NCI-H446 (cell line): ENCODE data around the gene ZNF438.
A peak's percentile ranks its signal among the peaks of the same experiment; 100 is the strongest.
"Not testable (repeated sequence)": the region's sequence is repeated elsewhere in the genome, so short reads cannot be mapped to it uniquely, and the experiment has no call there.

ENCODE experiments used
- DNase-seq, 2 experiments: peaks; one replicate each; lab custom pipeline; 2025; lab: John Stamatoyannopoulos, UW

ZNF438 gene

DNA sequence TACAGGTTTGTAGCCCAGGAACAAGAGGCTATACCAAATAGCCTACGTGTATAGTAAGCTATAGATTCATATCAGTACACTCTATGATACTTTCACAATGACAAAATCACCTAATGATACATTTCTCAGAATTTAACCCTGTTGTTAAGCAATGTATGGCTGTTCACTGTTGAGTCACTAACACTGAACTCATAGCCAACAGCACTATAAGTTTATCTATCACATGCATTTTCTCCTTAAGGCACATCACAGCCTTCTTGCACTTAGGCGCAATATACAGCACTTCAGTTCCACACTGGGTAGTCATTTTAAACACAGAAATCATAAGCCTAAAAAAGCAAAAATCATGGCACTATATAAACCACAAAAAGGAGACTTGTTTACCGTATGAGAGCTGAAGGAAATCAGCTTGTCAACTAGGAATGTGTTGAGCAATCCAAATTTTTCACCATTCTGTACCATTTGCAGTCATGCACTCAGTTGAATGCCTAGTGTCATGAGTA, 45.6 kb downstream of the ZNF438 start:
- no peak for DNase-seq

DNA sequence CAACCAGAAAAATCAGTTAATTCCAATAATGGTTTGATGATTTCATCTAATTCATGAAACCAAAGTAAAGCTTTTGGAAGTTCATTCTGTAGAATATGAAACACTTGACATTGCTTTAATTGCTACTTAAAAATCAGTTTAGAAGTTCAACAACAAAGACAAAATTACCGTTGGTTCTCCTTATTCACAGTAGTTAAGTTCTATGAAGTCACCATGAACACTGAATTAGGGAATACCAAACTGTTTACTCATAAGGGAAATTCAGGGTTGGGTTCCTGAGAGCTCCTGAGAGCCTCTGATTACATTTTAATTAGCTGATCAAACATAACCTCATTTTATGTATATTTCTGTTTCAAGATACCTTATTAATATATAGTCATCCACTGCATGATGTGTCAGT, 46.2 kb downstream of the ZNF438 start:
- DNase-seq = no peak

DNA sequence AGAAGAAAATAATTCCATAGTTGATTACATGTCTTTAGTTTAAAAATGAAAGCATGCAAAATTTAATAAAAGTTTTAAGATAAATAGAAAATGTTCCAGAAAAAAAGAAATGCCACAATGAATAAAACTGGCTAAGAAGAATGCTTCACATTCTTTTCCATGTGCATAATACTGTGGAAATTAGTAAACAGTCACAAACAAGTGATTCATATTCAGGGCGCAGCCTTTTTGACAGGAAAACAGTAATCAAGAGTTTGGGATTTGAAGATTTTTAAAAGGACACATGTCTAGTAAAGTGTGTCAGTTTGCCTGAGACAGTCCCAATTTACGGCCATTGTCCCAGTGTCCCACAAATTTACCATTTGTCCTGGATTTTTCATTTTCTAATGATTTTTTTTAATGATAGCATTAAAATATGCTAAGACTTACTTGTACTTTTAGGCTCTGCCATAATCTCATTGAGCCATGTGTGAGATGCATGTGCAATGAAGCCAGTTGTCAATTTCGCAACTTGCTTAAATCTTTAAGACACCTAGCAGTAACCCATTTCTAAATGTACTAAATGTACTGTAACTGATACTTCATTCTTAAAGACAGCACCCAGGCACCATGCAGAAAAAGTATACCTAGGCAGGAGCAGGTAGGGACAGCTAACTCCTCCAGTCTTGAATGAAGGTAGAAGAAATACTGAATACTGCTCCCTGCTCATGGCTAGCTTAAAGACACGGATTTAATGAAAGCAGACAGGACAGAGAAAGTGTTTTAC, 46.9 kb downstream of the ZNF438 start:
- DNase-seq = no peak

DNA sequence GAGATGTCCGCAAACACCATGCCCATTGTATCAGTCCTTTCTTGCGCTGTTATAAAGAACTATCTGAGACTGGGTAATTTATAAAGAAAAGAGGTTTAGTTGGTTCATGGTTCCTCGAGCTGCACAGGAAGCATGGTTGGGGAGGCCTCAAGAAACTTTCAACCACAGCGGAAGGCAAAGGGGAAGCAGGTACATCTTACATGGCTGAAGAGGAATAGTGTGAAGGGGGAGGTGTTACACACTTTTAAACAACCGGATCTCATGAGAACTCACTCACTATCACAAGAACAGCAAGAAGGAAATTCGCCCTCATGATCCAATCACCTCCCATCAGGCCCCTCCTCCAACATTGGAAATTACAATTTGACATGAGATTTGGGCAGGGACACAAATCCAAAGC, 48.5 kb downstream of the ZNF438 start:
- not testable (repeated sequence) for DNase-seq

DNA sequence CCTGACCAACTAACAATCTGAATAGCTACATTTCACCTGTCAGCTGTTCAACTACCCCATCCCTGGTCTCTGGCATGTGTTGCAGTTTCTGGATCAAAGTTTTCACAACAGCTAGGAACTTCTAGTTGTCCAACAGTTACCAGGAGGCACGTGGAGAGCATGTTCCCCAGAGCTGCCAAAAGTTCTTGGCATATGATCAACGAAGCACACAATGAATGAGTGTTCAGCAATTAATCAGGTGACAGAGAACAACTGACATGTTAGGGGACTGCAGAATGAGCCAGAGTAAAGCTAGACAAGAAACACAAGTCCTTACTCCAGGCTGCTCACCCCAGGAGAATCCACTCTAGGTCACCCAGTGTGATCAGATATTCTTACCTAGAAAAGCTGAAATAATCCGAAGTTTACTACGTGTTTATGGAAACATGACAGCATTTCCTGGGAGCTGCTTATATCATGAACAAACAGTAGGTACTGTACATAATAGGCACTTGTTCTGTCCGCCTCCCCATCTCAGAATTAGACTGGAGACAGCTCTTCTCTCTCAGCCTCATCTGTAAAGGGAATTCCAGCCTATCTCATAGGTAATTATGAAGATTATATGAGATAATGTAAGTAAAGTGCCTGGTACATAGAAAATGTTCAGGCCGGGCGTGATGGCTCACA, 50.6 kb downstream of the ZNF438 start:
- DNase-seq = peak; percentile 54 to 86

DNA sequence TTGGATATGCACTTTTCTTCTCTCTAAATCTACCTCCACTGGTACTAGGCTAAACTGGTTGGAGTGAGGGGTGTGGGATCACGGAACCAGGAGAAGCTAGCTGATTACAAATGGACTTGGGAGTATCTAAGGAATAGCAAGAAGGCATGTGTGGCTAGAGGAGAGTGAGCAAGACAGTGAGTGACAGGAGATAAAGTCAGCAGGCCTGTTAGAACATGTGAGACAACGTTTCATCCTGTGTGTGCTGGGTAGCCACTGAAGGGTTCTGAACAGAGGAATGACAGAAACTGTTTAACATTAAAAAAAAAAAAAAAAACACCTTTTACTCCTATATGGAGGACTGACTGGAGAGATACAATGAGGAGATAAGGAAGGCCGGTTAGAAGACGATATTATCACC, 51.7 kb downstream of the ZNF438 start:
- DNase-seq = no peak

DNA sequence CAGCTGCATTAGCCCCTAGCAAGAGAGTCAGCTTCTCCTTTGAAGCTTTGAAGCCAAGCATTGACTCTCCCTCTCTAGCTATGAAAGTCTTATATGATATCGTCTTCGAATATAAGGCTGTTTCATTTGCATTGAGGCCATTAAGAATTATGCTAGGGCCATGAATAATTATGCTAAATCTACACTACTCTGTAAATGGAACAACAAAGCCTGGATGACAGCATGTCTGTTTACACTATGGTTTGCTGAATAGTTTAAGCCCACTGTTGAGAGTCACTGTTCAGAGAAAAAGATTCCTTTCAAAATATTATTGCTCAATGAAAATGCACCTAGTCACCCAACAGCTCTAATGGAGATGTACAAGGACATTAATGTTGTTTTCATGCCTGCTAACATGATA, 52.8 kb downstream of the ZNF438 start:
- no peak for DNase-seq

DNA sequence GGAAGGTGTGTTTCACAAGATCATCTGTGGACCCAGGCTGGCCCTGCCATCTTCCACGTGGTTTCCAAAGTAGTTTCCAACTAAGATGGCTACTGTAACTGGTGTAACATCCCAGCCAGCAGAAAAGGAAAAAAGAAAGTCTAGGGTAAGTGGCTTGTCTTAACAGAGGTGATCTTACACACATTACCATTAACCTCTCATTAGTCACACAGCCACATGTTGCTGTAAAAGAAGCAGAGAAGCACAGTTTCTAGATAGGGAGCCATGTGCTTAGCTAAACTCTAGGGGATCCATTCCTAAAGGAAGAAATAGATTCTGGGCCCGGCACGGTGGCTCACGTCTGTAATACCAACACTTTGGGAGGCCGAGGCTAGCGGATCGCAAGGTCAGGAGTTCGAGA, 54.3 kb downstream of the ZNF438 start:
- no peak for DNase-seq

DNA sequence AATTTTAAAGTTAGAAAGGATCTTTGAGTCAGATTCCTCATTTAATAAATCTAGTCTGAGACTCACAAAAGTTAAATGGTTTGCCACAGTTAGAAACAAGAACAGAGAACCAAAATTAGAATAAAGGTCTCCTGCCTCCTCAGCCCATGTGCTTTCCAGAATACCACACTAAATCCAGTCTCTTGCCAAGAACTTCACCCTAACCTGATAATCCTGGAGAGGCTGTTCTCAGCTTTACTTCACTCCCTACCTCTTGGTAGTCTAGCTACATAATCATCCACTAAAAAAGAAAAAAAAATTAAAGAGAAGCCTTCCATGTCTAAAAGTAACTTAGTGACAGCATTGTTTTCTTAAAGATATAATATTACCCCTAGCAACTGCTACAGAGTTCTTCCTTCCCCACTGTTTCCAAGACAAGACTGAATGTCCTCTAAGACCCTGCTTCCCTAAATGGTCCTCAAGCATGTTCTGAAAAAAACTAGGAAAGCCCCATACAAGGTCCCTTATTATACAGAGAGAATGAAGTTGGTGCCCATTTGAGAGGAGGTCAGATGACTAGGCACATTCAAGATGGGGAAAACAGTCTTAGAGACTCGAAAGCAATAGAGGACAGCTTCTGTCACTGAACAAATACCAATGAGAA, 56.8 kb downstream of the ZNF438 start:
- DNase-seq = no peak

DNA sequence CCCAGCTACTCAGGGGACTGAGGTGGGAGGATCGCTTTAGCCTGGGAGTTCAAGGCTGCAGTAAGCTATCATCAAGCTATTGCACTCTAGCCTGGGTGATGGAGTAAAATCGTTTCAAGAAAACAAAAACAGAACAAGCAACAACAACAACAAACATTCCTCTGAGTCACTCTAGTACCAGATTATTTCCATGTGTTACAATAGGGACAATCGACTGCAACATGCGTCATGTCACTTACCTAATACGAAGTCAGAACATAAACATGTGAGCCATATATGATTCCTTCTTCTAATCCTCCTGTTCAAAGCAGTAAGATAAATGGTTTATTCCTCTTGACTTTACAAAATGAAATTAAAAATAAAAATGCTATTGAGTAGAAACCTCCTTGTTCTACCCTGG, 57.3 kb downstream of the ZNF438 start:
- no peak for DNase-seq

DNA sequence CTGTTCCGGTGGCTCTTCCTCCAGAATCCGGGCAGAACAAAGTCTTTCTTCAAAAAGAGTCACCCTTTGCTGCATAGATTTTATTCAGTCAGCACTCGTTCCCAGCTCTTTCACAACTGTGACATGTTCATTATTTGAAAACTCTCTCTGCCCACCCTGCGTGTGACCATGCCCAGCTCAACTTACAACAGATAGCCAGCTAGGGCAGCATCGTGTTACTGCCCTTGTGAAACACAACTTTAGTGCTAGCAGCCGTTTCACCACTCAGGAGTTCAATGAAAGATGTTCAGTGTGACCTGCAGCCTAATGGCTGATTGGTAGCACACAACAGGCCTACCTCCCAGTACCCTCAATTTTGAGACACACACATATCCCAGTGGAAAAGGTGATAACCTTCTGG, 57.9 kb downstream of the ZNF438 start:
- DNase-seq = no peak

DNA sequence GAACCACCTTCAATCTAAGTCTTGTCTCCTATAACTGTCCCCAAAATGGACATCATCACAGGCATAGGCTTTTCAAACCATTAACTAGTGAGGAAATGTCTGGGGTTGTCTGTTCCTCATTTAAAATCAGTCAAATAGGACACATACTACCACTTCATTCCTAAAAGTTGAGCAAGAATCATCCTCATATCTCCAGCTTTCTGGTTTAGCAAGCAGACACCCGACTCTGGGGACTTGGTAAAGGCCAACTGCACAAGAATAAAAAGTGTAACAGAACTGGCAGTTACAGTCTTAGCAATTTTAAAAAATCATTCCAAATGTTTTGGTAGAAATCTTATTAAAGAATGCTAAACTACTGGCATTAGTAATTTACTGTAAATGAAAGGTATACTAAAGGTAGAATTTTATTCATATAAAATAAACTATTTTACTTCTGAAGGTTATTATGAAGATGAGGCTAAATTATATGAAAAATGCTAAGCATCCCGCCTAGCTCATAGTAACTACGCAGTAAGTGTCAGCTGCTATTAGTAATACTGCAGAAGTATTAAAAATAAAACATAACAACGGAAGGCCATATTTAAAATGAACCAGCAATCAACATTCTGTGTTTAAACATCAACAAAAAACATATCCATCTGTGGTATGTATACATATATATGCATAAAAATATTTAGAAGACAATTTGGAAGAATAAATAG, 60.8 kb downstream of the ZNF438 start:
- DNase-seq = no peak

DNA sequence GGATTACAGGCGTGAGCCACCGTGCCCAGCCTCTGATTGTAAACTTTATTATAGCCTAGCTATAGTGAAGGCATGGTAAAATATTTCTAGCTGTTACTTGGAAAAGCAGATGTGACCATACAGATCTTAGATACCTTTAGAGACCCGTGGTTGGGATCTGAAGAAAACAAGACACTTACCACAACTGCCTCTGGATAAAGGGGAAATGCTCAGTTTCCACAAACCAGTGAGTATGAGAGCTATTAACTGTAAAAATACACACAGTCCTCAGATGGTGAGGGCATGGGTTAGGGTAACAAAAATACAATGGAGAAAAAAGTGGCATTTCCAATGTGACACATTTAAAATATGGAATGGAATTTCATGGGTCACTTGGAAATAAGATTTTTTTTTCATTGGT, 63.0 kb downstream of the ZNF438 start:
- no peak for DNase-seq

DNA sequence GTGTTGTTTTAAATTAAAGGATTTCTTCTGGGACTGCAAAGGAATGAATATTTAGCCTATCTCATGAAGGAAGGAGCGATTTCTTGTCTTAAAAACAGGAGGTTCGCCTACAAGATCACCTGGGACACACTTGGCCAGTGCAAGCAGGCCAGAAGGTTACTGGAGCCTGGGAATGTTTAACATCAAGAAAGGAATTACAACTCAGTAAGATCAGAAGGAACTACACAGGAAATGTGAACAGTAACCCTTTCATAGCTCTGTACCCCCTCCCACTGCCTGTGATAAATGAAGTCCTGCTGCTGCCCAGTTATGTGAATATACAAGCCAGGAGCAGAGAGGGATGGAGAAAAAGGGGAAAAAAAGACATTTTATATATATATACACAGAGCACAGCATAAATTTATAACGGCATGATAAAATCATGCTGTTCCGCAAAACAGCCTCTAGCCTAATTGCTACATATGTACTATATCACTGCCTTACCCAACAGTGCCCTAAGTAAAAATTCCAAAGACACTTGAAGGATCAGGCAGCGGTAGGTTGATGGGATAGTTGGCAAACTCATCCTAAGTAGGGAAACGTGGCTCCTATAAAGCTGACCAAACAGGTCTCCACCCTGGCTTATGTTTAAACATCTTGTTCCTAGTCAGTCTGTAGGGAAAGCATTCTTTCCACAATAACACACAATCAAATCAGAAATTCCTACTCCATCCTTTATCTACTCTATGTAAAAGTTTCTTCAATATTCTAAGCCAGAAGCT, 63.8 kb downstream of the ZNF438 start:
- no peak for DNase-seq

DNA sequence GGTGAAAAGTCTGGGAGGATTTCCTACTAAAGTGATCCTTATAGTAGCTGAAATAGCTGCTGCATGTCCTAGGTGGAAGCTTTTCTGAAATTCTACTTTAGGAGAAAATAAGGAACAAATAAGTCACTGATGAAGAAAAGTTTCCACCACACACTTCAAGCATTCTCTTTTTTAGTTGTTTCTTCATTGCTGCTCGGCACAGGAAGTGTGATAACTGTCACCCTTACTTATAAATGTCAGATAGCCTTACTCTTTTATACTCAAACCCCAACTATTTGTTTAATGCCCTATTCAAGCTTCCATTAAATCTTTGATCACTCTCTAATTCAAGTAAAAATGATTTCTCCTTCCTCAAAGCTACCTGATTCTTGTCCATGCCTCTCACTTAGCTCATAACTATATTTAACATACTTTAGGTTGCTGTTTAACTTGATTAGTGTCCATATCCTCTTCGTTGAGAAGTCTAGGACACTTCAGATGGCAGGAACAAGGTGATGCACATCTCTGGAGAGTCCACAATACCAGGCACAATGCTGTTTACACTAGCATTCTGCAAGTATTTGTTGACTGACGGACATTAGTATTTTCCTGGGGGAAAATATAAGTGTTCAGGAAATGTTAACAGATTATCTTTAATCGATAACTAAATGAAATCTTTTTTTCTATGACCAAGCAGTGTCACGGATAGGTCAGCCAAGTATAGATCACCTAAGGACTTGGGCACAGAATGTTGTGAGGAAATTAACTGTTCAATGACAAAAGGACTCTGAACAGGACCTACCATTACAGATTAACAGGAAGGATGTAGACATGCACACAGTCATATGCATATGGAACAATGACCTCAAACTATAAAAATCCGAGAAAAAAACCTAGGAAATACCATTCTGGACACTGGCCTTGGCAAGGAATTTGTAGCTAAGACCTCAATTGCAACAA, 67.4 kb downstream of the ZNF438 start:
- DNase-seq = no peak

DNA sequence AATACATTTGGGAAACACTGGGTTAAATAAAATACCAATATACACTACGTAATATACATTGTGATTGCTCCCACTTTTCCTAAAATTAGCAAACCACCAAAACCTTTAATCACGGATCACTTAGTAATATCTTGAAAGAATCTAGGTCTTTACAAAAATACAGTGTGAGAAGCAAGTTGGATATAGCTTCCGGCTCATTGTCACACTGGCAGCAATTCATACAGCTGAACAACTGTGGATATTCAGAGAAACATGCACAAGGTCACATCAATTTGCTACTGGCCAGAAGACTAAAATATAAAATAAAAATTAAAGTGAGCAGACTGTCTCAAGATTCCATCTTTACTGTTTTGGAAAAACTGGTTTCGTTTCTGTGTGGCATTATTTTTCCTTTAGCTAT, 69.1 kb downstream of the ZNF438 start:
- no peak for DNase-seq

DNA sequence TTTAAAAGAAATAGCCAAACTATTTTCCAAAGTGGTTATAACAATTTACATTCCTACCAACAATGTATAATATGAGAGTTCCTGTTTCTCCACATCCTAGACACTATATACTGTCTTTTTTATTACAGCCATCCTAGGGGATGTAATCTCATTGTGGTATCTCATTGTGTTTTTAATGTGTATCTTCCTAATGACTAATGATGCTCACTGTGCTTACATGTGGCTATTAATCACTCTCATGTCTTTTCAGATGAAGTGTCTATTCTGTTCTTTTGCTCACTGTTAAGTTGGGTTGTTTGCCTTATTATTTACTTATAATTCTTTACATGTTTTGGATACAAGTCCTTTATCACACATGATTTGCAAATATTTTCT, 71.8 kb downstream of the ZNF438 start:
- no peak for DNase-seq

DNA sequence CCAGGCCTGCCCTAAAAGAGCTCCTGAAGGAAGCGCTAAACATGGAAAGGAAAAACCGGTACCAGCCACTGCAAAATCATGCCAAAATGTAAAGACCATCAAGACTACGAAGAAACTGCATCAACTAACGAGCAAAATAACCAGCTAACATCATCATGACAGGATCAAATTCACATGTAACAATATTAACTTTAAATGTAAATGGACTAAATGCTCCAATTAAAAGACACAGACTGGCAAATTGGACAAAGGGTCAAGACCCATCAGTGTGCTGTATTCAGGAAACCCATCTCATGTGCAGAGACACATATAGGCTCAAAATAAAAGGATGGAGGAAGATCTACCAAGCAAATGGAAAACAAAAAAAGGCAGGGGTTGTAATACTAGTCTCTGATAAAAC, 82.4 kb downstream of the ZNF438 start:
- not testable (repeated sequence) for DNase-seq

DNA sequence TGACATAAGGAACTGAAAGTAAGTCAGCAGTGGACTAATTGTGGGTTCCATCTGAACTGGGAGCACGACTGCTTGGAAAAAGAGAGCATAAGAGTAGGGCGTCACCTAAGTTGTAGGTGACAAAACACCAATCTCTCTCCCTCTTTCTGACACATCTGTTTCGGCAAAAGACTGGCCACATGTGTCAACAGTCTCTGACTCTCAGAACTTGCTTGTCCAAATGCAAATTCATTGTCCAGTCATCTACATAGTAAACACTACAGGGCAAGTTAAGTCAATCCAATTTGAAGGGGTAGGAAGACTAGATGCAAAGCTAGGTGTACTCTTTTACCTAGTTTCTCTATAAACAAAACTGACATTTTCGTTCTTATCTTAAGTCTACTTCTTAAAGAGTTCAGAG, 87.7 kb downstream of the ZNF438 start:
- DNase-seq = no peak

DNA sequence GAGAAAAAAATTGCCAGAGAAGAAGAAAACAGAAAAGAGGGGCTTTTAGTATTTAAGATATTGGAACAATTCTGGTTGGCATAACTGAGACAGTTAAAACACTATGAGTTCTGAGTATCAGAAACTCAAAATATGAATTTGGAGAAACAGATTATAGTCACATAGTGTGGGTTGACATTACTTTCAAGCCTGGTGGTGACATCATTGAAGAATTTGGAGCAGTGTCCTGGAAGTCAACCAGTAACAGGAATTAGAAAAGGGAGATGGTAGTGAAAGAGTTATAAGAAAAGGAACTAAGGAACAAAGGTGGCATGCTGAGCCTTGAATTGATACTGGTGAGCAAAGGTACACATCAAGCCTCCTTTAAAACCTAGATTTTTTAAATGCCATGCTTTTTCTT, 88.2 kb downstream of the ZNF438 start:
- no peak for DNase-seq

DNA sequence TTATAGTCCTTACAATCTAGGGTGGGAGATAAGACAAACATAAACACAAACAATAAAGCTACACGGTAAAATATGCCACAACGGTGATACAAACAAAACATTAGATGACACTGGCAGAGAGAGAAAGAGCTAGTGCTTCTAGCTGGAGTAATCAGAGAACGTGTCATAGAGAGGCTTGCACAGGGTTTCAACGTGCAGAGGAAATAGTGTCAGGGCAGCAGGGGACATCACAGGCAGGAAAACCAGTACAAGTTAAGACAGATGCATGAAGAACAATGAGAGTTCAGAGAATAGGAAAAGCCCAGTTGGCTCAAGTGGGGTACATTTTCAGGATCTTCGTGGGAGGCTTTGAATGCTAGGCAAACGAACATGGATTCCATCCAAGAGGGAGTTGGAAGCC, 91.4 kb downstream of the ZNF438 start:
- DNase-seq = no peak
